ENCODE data around the gene RAP2C.

The RAP2C gene

DNA sequence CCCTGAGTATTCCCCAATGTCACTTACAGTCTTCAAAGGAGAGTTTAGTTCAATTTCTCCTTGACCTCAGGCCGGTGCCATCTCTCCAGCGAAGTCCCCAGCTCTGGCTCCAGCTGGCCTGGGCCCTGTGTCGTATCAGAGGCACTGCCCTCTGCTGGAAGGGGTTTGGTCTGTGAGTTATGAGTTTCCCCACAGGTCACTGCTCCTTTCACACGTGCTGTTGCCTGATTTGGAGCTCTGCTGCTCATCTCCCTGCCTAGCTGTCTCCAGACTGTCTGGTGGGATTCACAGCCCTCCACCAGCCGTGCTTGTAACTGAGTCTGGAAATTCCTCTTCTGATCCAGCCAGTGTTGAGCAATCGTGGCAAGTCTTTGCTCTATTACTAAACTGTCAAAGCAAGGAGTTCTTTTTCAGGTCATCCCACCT, at the start of gene RAP2C:
TSS of gene RAP2C (minus strand) at position 105 of the 426 bp plus-strand sequence. CDS start 2,179 bp downstream, outside the sequence.
- H3K27ac ChIP-seq: peak within 1 kb of the TSS; percentile 90

DNA sequence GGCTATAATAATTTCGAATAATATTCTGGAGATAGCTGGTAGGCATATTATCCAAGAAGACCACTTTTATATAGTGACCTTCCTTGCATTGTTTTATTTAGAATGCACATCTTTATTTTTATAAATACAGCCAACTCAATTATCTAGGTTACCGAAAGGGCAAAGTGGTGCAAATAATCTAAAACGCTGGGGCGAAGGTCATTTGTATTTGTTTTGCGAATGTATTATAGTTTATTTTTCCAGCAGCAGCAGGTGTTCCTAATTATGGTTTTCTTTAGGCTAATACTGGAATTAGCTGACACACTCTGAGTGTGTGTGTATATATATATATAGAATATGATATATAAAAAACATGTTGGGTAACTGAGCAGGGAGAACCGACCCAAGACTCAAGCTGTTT, 48.1 kb upstream of the RAP2C start:
- no peak overlapping the region for H3K27ac ChIP-seq
- TF ChIP-seq, protein P1, sequence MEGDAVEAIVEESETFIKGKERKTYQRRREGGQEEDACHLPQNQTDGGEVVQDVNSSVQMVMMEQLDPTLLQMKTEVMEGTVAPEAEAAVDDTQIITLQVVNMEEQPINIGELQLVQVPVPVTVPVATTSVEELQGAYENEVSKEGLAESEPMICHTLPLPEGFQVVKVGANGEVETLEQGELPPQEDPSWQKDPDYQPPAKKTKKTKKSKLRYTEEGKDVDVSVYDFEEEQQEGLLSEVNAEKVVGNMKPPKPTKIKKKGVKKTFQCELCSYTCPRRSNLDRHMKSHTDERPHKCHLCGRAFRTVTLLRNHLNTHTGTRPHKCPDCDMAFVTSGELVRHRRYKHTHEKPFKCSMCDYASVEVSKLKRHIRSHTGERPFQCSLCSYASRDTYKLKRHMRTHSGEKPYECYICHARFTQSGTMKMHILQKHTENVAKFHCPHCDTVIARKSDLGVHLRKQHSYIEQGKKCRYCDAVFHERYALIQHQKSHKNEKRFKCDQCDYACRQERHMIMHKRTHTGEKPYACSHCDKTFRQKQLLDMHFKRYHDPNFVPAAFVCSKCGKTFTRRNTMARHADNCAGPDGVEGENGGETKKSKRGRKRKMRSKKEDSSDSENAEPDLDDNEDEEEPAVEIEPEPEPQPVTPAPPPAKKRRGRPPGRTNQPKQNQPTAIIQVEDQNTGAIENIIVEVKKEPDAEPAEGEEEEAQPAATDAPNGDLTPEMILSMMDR (conservative IDR thresholded peaks at IDR 0.05): no peak

More for the DNA sequence above, at the start of gene RAP2C:
- TF ChIP-seq, protein P1 (conservative IDR thresholded peaks at IDR 0.05): peak; percentile 74

DNA sequence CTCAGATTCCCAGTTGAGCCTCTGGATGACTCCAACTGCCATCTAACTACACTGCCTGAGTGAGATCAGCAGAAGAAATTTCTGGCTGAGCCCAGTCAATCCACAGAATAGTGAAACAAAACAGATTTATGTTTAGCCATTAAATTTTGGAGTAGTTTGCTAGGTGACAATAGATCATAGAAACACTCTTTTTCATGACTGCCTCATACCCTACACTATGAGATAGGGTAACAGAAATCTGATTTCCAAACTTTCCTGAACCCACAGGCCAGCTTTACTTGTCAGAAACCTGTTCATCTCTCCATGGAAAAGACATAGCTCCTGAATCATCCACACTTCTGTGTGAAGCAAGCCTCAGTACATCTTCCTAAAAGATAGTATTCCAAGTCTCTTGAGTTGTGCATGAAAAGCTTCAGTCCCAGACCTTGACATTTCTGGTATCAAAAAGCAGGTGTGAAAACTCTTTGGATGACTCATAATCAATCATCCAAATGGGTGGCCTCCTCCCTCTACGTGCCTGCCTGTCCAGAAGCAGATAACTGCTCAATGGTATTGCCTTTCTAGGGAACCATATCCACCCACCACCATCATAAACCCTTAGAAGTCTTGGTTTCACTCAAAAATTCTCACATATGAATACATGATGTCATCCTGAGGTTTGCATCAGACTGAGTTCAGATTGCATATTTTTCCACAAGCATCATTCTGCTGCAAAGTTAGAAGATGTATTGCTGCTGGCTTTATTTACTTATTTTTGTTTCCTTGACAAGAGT, 47.5 kb upstream of the RAP2C start:
- TF ChIP-seq, protein P1 (conservative IDR thresholded peaks at IDR 0.05): no peak
- no peak overlapping the region for H3K27ac ChIP-seq

DNA sequence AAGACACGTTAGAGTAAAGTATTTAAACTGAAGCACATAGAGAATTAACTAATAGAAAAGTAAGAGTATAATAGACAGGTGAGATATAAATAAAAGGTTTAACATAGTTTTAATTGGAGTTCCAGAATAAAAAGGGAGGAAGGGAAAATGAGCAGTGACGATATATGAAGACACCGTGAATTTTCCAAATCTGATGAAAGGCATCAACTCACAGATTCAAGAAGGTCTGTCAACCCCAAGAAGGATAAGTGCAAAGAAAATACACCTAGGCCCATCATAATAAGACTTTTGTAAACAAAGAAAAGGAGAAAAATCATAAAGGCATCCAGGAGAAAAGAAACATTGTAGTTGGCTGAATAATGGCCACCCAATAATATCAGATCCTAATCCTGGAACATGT, 43.9 kb upstream of the RAP2C start:
- H3K27ac ChIP-seq: no peak overlapping the region
- TF ChIP-seq, protein P1 (conservative IDR thresholded peaks at IDR 0.05): no peak

DNA sequence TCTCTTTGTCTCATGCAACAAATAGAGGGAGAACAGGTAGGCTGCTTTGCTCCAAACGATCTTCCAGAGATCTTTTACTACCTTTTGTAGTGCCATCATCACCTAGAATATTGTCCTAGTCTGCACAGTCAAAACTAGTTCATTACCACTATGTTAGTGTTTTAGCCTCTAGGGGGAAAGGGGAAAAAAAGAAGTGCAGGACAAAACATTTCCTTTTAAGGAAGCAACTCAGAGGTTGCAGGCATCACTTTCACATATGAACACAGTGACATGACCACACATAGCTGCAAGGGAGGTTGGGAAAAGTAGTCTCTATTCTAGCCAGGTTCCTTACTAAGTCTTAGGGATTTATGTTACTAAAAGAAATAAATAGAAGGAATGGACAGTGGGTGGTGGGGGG, 39.3 kb upstream of the RAP2C start:
- TF ChIP-seq, protein P1 (conservative IDR thresholded peaks at IDR 0.05): no peak
- H3K27ac ChIP-seq: no peak overlapping the region

DNA sequence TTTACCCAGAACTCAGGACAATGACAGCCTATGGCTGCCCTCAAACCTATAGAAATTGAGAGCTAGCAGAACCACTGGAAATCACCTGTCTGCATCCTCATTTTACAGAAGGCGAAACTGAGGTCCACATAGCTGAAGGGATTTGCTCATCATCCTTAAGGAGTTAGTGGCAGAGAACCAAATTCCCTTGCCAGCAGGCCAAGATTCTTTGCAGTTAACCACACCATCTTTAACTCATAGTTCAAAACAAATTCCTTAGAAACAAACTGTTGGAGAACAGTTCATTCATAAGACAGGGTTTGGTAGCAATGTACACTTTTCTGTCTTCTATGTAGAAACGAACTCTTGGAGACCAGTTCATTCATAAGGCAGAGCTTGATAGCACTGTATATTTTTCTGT, 37.9 kb upstream of the RAP2C start:
- TF ChIP-seq, protein P1 (conservative IDR thresholded peaks at IDR 0.05): no peak
- H3K27ac ChIP-seq: no peak overlapping the region

DNA sequence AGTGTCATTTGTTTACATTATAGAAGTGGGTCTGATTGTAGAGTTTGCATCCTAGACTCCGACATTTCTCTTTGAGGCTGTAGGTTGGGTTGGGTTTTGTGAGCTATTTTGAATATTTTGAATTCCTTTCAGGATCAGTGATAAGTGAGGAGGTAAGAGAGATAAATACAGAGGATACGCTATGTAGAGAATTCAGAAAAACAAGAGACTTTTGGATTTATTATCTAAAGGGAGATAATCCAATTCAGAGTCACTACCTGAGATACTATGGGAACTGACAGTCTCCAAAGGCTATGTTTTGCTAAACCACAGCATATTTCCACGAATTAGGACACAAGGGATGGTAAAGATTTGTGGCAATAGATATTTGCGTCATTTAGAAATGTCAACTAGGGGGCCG, 16.9 kb upstream of the RAP2C start:
- no peak overlapping the region for H3K27ac ChIP-seq
- TF ChIP-seq, protein P1 (conservative IDR thresholded peaks at IDR 0.05): no peak
